Esophagus squamous epithelium (tissue), 5 donors: ENCODE data around the gene UMAD1. TPM values are rescaled to one million over a fixed set of nuclear protein-coding genes. Genes with fewer than 3 reads are reported as not detected.

Experiments
- DNase-seq: peaks from one replicate; lab custom pipeline; 2025; lab: John Stamatoyannopoulos, UW
- H3K27ac ChIP-seq, 4 donors: fragments of 200-600 bp; sonication (generic); one replicate each; pipeline ENCODE4 v1.5.1; 2016 to 2019; ENCODE audit warnings: mild to moderate bottlenecking in 1 of 4
- H3K27me3 ChIP-seq, 4 donors: fragments of 200-600 bp; sonication (generic); 1 replicate in 3 of 4; 2 replicates in 1 of 4; pipeline versions ENCODE4 v1.5.1 to v1.6.0; 2017 to 2021; ENCODE audit warnings: antibody characterized with exemption in 1 of 4
- H3K36me3 ChIP-seq, 3 donors: fragments of 200-600 bp; sonication (generic); one replicate each; pipeline ENCODE4 v1.5.1; 2016 to 2019
- H3K4me1 ChIP-seq, 3 donors: fragments of 200-600 bp; sonication (generic); one replicate each; pipeline ENCODE4 v1.5.1; 2017 to 2019
- H3K4me3 ChIP-seq, 4 donors: fragments of 200-600 bp; sonication (generic); 1 replicate in 3 of 4; 2 replicates in 1 of 4; pipeline ENCODE4 v1.5.1; 2016 to 2019; ENCODE audit warnings: mild to moderate bottlenecking in 2 of 4, moderate library complexity in 1 of 4
- H3K9me3 ChIP-seq, 3 donors: fragments of 200-600 bp; sonication (generic); one replicate each; pipeline ENCODE4 v1.5.1; 2016 to 2019
- POLR2A ChIP-seq, 4 donors: fragments of 450-650 bp; IDR thresholded peaks; one replicate each; pipeline ENCODE4 v1.6.1; 2017; ENCODE audit warnings: antibody characterized with exemption in 4 of 4, mild to moderate bottlenecking in 4 of 4, moderate library complexity in 3 of 4
- WGBS, 2 donors: methylation state at CpG; one replicate each; pipeline ENCODE4 v1.1.5; 2018; 5-methylcytosine and 5-hydroxymethylcytosine counted together
- intact Hi-C: fragments of 100-400 bp; cut with DNase I; formaldehyde crosslinking; loops from one replicate; pipeline ENCODE4 v1.15.0; 2022
- total RNA-seq, 4 donors: library from RNA; depleted of rRNA; stranded (reverse); fragments of >200 nt; gene quantifications; one replicate each; pipeline ENCODE4 v1.1.0, GENCODE V29; 2016
- TF ChIP-seq, protein P1 (sequence below), 6 experiments: fragments of 450-650 bp in 4 of 6; fragments of 200-600 bp in 2 of 6; sonication (generic) in 2 of 6; IDR thresholded peaks; one replicate each; pipeline ENCODE4 v1.5.1; 2016 to 2019; ENCODE audit warnings: antibody characterized with exemption in 6 of 6, mild to moderate bottlenecking in 4 of 6, moderate library complexity in 4 of 6
- donor health status: DM: yes; HTN: yes; CAD: no.

UMAD1 gene
- total RNA-seq, 4 donors from 2014 or later, result 2.5 to 7.6 (median 6.3) TPM

DNA sequence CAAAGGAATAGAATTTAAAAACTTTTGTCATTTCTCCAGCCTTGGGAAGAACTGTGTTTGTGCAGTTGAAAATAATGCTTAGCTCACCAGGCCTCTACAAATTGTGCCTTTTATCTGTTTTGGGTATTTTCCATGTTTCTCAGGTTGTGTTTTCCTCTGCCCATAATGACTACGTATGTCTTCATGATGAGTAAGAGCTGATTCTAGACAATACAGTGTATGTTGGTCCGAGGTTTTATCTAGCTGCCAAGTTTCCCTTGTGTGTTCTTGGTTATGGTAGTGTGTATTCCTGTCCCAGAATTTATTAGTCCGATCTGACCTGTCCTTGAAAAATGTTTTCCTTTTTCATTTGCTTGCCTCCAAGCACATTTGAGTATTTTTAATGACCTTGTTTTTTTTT lies 244.3 kb downstream of the UMAD1 start:
- intact Hi-C loops, result no loop called here
- no peaks in the 10 kb centered on the region for H3K36me3 ChIP-seq
- H3K4me3 ChIP-seq, result no peak overlapping the region
- DNase-seq, result no peak
- WGBS, 2 donors, result 54 to 63% methylated on average over 3 of the region's 3 CpGs
- no peaks in the 10 kb centered on the region for H3K4me1 ChIP-seq
- no peaks in the 10 kb centered on the region for H3K27me3 ChIP-seq
- H3K27ac ChIP-seq, result no peak overlapping the region
- no peaks in the 10 kb centered on the region for H3K9me3 ChIP-seq
- no peak for TF ChIP-seq POLR2A (IDR thresholded peaks at IDR 0.05)
- TF ChIP-seq, protein P1, sequence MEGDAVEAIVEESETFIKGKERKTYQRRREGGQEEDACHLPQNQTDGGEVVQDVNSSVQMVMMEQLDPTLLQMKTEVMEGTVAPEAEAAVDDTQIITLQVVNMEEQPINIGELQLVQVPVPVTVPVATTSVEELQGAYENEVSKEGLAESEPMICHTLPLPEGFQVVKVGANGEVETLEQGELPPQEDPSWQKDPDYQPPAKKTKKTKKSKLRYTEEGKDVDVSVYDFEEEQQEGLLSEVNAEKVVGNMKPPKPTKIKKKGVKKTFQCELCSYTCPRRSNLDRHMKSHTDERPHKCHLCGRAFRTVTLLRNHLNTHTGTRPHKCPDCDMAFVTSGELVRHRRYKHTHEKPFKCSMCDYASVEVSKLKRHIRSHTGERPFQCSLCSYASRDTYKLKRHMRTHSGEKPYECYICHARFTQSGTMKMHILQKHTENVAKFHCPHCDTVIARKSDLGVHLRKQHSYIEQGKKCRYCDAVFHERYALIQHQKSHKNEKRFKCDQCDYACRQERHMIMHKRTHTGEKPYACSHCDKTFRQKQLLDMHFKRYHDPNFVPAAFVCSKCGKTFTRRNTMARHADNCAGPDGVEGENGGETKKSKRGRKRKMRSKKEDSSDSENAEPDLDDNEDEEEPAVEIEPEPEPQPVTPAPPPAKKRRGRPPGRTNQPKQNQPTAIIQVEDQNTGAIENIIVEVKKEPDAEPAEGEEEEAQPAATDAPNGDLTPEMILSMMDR (IDR thresholded peaks at IDR 0.05), result no peak

DNA sequence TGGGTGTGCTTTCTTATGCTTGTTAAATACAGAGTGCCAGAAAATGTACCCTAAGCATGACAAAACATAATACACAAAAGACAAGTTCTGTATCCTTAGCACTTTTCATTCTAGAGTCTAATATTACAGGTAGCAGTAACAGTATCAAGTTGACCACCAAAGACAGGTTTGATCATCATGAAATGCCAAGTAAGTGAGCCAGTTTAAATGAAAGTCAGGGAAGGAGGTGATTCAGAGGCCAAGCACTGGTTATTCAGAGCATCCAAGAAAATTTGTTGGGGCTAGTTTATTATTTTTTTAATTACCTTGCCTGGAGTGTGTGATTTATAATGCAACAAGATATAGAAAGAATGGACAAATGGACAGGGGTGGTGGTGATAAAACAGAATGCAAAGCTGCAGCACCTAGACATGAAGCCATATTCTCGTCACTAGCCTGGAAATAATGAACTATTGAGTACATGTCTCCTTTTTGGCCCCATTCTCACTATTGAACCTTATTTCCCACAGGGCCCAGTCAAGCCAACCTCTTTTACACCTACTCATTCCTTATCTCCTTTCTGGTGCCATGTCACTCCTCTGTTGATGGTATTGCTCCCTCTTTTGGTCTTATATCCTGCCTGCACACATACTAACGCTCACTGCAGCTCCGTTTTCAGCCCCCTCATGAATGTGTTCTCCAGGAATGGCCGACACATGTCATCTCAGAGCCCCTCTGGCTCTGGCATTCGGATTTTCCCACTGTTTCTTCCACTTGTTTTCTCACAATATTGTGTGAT lies 249.4 kb downstream of the UMAD1 start:
- Histone ChIP-seq H3K4me3 (no peak overlapping the region), H3K36me3 (no peaks in the 10 kb centered on the region), H3K27ac (no peak overlapping the region), H3K4me1 (no peaks in the 10 kb centered on the region), H3K27me3 (no peaks in the 10 kb centered on the region), H3K9me3 (no peaks in the 10 kb centered on the region)
- WGBS, 2 donors, result 92 to 94% methylated on average over 5 of the region's 5 CpGs
- no peak for DNase-seq
- intact Hi-C loops, result no loop called here
- TF ChIP-seq, protein P1 (IDR thresholded peaks at IDR 0.05), result no peak
- no peak for TF ChIP-seq POLR2A (IDR thresholded peaks at IDR 0.05)

DNA sequence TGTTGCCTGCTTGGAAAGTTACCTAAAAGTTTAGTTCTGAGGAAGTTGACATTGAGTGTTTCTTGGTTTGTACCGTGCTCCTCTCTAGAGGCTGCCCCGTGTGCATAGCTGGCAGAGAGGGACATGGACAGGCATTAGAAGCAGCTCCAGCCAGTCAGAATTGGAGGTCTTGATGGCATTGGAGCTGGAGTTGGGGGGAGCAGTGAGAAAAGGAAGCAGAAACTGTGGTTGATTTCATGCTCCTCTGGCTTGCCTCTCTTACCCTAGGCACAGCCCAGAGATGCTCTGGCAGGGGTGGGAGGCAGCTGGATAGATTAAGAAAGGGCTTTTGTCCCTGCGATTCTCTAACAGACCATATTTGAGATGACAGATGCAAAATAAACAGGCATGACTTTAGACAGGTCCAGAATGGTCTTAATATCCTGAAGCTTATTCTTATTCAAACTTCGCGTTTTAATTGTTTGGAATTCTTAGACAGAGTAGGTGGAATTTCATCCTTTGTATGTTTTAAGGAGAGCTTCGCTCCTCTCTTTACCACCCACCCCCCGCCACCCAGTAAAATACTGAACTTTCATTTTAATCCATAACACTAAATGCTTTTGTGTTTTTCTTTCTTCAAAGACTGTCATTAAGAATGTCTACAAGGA lies 254.6 kb downstream of the UMAD1 start:
- TF ChIP-seq, protein P1 (IDR thresholded peaks at IDR 0.05), result no peak
- no peak for TF ChIP-seq POLR2A (IDR thresholded peaks at IDR 0.05)
- Histone ChIP-seq H3K9me3 (no peaks in the 10 kb centered on the region), H3K4me1 (no peaks in the 10 kb centered on the region), H3K4me3 (no peak overlapping the region), H3K27me3 (no peaks in the 10 kb centered on the region), H3K36me3 (no peaks in the 10 kb centered on the region), H3K27ac (no peak overlapping the region)
- DNase-seq, result no peak
- 65 to 86% methylated on average over 6 to 7 of the region's 7 CpGs for WGBS, 2 donors
- intact Hi-C loops, result no loop called here

DNA sequence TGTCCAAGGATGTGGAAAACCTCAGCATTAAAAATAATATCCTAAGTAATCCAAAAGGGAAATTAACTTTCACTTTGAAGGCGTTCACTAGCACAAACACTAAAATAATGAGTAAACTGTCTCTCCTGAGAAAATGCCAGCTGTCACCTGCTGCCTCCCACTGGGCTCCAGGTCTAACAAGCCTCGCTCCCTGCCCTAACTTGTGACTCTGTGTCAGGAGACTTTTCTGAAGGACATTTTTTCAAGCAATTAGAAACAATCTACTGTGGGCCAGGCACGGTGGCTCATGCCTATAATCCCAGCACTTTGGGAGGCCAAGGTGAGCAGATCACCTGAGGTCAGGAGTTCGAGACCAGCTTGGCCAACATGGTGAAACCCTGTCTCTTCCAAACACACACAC lies 255.2 kb downstream of the UMAD1 start:
- Histone ChIP-seq H3K27ac (no peak overlapping the region), H3K9me3 (no peaks in the 10 kb centered on the region), H3K36me3 (no peaks in the 10 kb centered on the region), H3K4me3 (no peak overlapping the region), H3K27me3 (no peaks in the 10 kb centered on the region), H3K4me1 (no peaks in the 10 kb centered on the region)
- TF ChIP-seq, protein P1 (IDR thresholded peaks at IDR 0.05), result no peak
- no peak for TF ChIP-seq POLR2A (IDR thresholded peaks at IDR 0.05)
- intact Hi-C loops, result no loop called here
- 44 to 72% methylated on average over 1 to 3 of the region's 4 CpGs for whole genome bisulfite sequencing, 2 donors
- no peak for DNase-seq

DNA sequence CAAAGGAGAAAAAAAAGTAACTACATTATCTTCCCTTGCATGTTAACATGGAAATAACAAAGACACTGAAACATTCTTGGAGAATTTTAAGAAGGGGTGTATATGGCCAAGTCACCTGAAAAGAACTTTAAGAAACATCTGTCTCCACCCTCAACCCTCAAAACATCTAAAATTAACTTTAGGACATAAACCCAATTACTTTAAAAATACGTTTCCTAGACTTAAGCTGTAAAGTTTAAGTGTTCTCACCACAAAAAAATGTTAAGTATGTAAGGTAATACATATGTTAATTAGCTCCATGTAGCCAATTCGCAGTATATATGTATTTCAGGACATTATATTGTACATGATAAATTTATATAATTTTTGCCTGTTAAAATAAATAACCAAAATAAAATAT lies 257.0 kb downstream of the UMAD1 start:
- Histone ChIP-seq H3K9me3 (no peaks in the 10 kb centered on the region), H3K4me1 (no peaks in the 10 kb centered on the region), H3K27me3 (no peaks in the 10 kb centered on the region), H3K4me3 (no peak overlapping the region), H3K36me3 (no peaks in the 10 kb centered on the region), H3K27ac (no peak overlapping the region)
- intact Hi-C loops, result no loop called here
- no peak for DNase-seq
- WGBS, 2 donors, result 80 to 82% methylated on average over 2 of the region's 2 CpGs
- TF ChIP-seq POLR2A (IDR thresholded peaks at IDR 0.05), result no peak
- TF ChIP-seq, protein P1 (IDR thresholded peaks at IDR 0.05), result no peak
